Astrocyte of the cerebellum (primary cell): ENCODE data around the gene FAM169A.
"Not testable (repeated sequence)": the region's sequence is repeated elsewhere in the genome, so short reads cannot be mapped to it uniquely, and the experiment has no call there.

Experiments
- DNase-seq: peaks from one replicate; pipeline ENCODE4 v3.0.0-alpha.2; 2011; ENCODE audit warnings: low read depth
- H3K4me3 ChIP-seq: 2 replicates; pipeline ENCODE4 v1.5.1; 2011; ENCODE audit warnings: mild to moderate bottlenecking, low read depth, low read length, moderate library complexity
- CTCF ChIP-seq: IDR thresholded peaks from 2 replicates; pipeline ENCODE4 v1.5.1; 2012; ENCODE audit warnings: low read length, low read depth, moderate library complexity, mild to moderate bottlenecking; ENCODE audit errors: missing control alignments
- in situ Hi-C: cut with HindIII; loops from 2 replicates; pipeline ENCODE4 v1.10.0; 2017; ENCODE audit warnings: low sequenced_read_pairs

The FAM169A gene

GRCh38 chr5:74895906-74896305 is 29.7 kb upstream of the FAM169A start:
- peak; percentile 91 for DNase-seq
- H3K4me3 ChIP-seq = no peak overlapping the region
- in situ Hi-C loops = no loop called here
- no peak for TF ChIP-seq CTCF

GRCh38 chr5:74894351-74894750 is 28.2 kb upstream of the FAM169A start:
- H3K4me3 ChIP-seq = no peak overlapping the region
- in situ Hi-C loops = no loop called here

GRCh38 chr5:74892921-74893320 is 26.7 kb upstream of the FAM169A start:
- no peak overlapping the region for H3K4me3 ChIP-seq
- no peak for TF ChIP-seq CTCF
- DNase-seq = no peak
- in situ Hi-C loops = no loop called here

More at GRCh38 chr5:74894351-74894750, 28.2 kb upstream of the FAM169A start:
- no peak for TF ChIP-seq CTCF
- DNase-seq = no peak

GRCh38 chr5:74889523-74890105 is 23.4 kb upstream of the FAM169A start:
- no peak for DNase-seq
- in situ Hi-C loops = no loop called here
- H3K4me3 ChIP-seq = no peak overlapping the region
- TF ChIP-seq CTCF = no peak

- TF ChIP-seq CTCF = no peak
- in situ Hi-C loops = no loop called here
Measured at GRCh38 chr5:74888117-74888516, 21.9 kb upstream of the FAM169A start.

GRCh38 chr5:74885170-74885569 is 19.0 kb upstream of the FAM169A start:
- no peak for TF ChIP-seq CTCF
- in situ Hi-C loops = no loop called here
- peak; percentile 19 for DNase-seq
- no peak overlapping the region for H3K4me3 ChIP-seq

More at GRCh38 chr5:74888117-74888516, 21.9 kb upstream of the FAM169A start:
- no peak for DNase-seq
- no peak overlapping the region for H3K4me3 ChIP-seq

GRCh38 chr5:74882379-74883134 is 16.4 kb upstream of the FAM169A start:
- in situ Hi-C loops, DNase-seq, H3K4me3 ChIP-seq: not testable (repeated sequence)
